OCI-LY3 (cell line): ENCODE results near the gene ITPR1.
A peak's percentile ranks its signal among the peaks of the same experiment; 100 is the strongest.

Source experiments
- H2AFZ ChIP-seq: fragments of 200-600, 300-600 bp; shearing (Covaris generic); 2 replicates; pipeline ENCODE4 v1.6.0; 2014; ENCODE audit warnings: antibody characterized with exemption, low read depth, low read length
- H3K27ac ChIP-seq: fragments of 200-600, 300-600 bp; sonication (generic); 2 replicates; pipeline ENCODE4 v1.5.1; 2014; ENCODE audit warnings: mild to moderate bottlenecking, low read length, moderate library complexity, mixed read lengths
- H3K27me3 ChIP-seq: fragments of 200-600, 300-600 bp; sonication (generic); 2 replicates; pipeline ENCODE4 v1.6.1; 2014; ENCODE audit warnings: low read depth, low read length, mixed read lengths
- H3K36me3 ChIP-seq: fragments of 200-600, 300-600 bp; sonication (generic); replicated peaks from 2 replicates; pipeline ENCODE3; 2014; ENCODE audit warnings: low read depth, low read length, mixed read lengths
- H3K4me1 ChIP-seq: fragments of 300-600, 200-600 bp; sonication (generic); 2 replicates; pipeline ENCODE4 v1.6.1; 2014; ENCODE audit warnings: low read length, mixed read lengths
- H3K4me2 ChIP-seq: fragments of 200-600, 300-600 bp; sonication (generic); 2 replicates; pipeline ENCODE4 v1.6.1; 2014; ENCODE audit warnings: low read length, mixed read lengths
- H3K4me3 ChIP-seq: fragments of 300-600, 200-600 bp; sonication (generic); 2 replicates; pipeline ENCODE4 v1.5.1; 2014; ENCODE audit warnings: antibody characterized with exemption, mild to moderate bottlenecking, low read length, moderate library complexity
- H3K79me2 ChIP-seq: fragments of 300-600, 200-600 bp; shearing (Covaris generic); 2 replicates; pipeline ENCODE4 v1.6.1; 2014; ENCODE audit warnings: mild to moderate bottlenecking, low read length, mixed read lengths
- H3K9ac ChIP-seq: fragments of 300-600, 200-600 bp; shearing (Covaris generic); 2 replicates; pipeline ENCODE4 v1.6.0; 2014; ENCODE audit warnings: mild to moderate bottlenecking, low read length, moderate library complexity
- H3K9me3 ChIP-seq: fragments of 200-600, 300-600 bp; shearing (Covaris generic); 2 replicates; pipeline ENCODE4 v1.6.1; 2014; ENCODE audit warnings: low read length, mixed read lengths; ENCODE audit not compliant: insufficient read depth
- H4K20me1 ChIP-seq: fragments of 200-600, 300-600 bp; sonication (generic); 2 replicates; pipeline ENCODE4 v1.6.1; 2016; ENCODE audit warnings: low read length, mixed read lengths; ENCODE audit not compliant: insufficient read depth
- CTCF ChIP-seq: fragments of 200-600, 300-600 bp; sonication (generic); IDR thresholded peaks from 2 replicates; pipeline ENCODE4 v1.5.1; 2014; ENCODE audit warnings: antibody characterized with exemption, low read length, low read depth
- EZH2phosphoT487 ChIP-seq: fragments of 200-600 bp; shearing (Covaris generic); IDR thresholded peaks from 2 replicates; pipeline ENCODE4 v1.6.1; 2018; ENCODE audit warnings: antibody characterized with exemption, mixed run types, low read depth

The ITPR1 gene

DNA sequence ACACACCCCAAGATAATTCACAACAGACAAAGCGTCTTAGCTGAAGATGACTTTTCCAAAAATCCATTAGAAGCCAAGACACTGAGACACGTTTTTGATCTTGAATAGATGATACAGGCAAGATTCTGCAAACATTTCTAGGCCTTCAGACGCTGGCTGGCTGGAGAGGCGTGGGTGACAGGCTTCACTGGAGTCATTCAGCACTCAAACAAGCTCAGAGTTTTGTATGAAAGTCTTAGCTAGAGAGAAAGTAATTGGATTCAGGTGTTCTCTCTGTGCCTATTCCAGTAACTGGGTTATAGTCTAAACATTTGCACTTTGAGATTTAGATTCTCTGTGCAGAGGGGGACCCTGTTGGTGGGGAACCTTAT is 338.4 kb downstream of the ITPR1 start:
- TF ChIP-seq EZH2phosphoT487, result no peak
- TF ChIP-seq CTCF, result no peak
- peaks cover 37% of the 10 kb centered on the region for H3K4me1 ChIP-seq
- H3K9ac ChIP-seq, result peak overlapping the region; percentile 46; the same call in 1 of the 2 replicates
- no peaks in the 10 kb centered on the region for H3K79me2 ChIP-seq
- peak overlapping the region; percentile 86 for H3K4me2 ChIP-seq
- no peaks in the 10 kb centered on the region for H3K9me3 ChIP-seq
- H4K20me1 ChIP-seq, result no peaks in the 10 kb centered on the region
- peak overlapping the region; percentile 69 for H3K4me3 ChIP-seq
- peak overlapping the region; percentile 32; the same call in 1 of the 2 replicates for H3K27ac ChIP-seq
- H3K36me3 ChIP-seq, result no peaks in the 10 kb centered on the region
- H2AFZ ChIP-seq, result peak overlapping the region; percentile 71; the same call in 1 of the 2 replicates
- peaks cover 62% of the 10 kb centered on the region for H3K27me3 ChIP-seq

DNA sequence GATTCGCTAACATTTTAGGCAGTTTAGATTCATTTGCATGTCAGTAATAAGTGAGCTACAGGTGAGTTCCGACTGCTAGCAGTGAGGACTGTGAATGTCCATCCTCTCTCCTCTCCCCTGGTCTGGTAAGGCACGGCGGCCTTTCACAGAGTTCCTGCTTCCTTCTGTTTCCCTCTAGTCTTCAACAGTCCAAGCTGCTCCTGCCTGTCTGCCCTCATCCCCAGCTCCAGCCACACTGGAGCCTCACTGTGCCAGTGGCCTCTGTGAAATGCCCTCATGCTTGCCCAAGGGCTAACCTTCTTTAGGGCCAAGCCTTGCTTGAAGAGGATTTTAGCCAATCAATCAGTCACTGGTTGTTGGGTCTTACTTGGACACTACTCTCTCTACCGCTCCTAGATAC is 340.3 kb downstream of the ITPR1 start:
- no peaks in the 10 kb centered on the region for H3K36me3 ChIP-seq
- H3K79me2 ChIP-seq, result no peaks in the 10 kb centered on the region

DNA sequence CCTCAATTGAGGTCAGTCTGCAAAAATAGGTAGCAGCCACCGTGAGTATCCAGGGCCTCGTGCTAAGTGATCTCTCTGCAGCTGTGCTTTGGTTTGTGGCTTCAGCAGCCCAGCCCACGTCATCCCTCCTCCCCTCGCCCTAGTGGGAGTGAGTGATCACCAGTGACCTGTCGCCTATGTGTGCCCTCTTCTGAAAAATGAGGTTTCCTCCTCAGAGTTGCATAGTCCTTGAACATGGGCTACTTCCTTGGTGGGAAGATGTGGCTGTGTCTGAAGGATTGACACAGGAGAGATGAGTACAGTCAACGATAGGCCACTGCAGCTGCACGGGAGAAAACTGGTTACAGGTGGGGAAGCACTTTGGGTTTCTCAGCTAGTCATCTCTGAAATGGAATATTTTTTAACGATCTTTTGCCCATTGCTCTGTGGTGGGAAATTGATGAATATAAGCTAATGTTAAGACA is 341.3 kb downstream of the ITPR1 start:
- Histone ChIP-seq H3K9ac (no peak overlapping the region), H3K27ac (no peak overlapping the region), H4K20me1 (no peaks in the 10 kb centered on the region)

More for the DNA sequence above, 340.3 kb downstream of the ITPR1 start:
- H3K4me3 ChIP-seq, result no peak overlapping the region
- no peaks in the 10 kb centered on the region for H3K9me3 ChIP-seq
- H3K27ac ChIP-seq, result no peak overlapping the region
- H3K4me1 ChIP-seq, result peaks cover 39% of the 10 kb centered on the region
- H4K20me1 ChIP-seq, result no peaks in the 10 kb centered on the region
- H3K9ac ChIP-seq, result no peak overlapping the region
- no peak overlapping the region for H2AFZ ChIP-seq
- no peak overlapping the region for H3K4me2 ChIP-seq
- peaks cover 57% of the 10 kb centered on the region for H3K27me3 ChIP-seq
- TF ChIP-seq EZH2phosphoT487 (no peak), CTCF (no peak)

DNA sequence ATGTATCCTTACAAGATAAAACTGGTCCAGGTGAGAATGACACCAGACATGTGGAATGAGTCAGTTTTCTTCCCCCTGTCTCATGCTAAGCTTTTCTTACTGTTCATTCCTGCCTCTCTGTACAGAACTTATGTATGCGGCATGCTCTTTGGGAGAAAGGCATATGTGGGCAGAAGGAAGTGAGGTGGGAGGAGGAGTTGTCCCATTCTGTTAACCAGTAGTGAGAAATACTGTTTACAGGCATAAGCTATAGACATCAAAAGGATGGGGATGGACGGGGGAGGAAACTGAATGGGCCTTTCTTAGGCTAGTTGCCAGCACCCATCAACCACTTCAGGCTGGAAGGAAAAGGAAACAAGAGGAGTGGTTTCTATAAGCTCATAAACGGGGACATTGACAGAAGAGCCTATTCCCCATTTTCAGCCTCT is 342.5 kb downstream of the ITPR1 start:
- no peaks in the 10 kb centered on the region for H4K20me1 ChIP-seq
- H3K36me3 ChIP-seq, result no peaks in the 10 kb centered on the region
- H3K79me2 ChIP-seq, result no peaks in the 10 kb centered on the region
- H3K27ac ChIP-seq, result no peak overlapping the region
- H3K9me3 ChIP-seq, result no peaks in the 10 kb centered on the region
- H3K4me2 ChIP-seq, result no peak overlapping the region
- H3K27me3 ChIP-seq, result peaks cover 61% of the 10 kb centered on the region
- TF ChIP-seq CTCF (no peak), EZH2phosphoT487 (no peak)
- no peak overlapping the region for H3K4me3 ChIP-seq
- no peak overlapping the region for H2AFZ ChIP-seq
- H3K4me1 ChIP-seq, result peaks cover 40% of the 10 kb centered on the region
- no peak overlapping the region for H3K9ac ChIP-seq

More for the DNA sequence above, 341.3 kb downstream of the ITPR1 start:
- H3K9me3 ChIP-seq, result no peaks in the 10 kb centered on the region
- TF ChIP-seq CTCF, result no peak
- TF ChIP-seq EZH2phosphoT487, result no peak
- no peak overlapping the region for H3K4me3 ChIP-seq
- H3K4me2 ChIP-seq, result peak overlapping the region; percentile 44
- peaks cover 43% of the 10 kb centered on the region for H3K4me1 ChIP-seq
- no peak overlapping the region for H2AFZ ChIP-seq
- H3K79me2 ChIP-seq, result no peaks in the 10 kb centered on the region
- H3K36me3 ChIP-seq, result no peaks in the 10 kb centered on the region
- peaks cover 55% of the 10 kb centered on the region for H3K27me3 ChIP-seq
